Psoas muscle (tissue), 8 donors: ENCODE data around the gene GEN1. TPM values are rescaled to one million over a fixed set of nuclear protein-coding genes. Genes with fewer than 3 reads are reported as not detected.

Experiments
- ATAC-seq, 4 donors: fragments of 200-7000 bp; cut with Tn5 transposase; one replicate each; pipeline ENCODE4 v1.9.1; 2020; ENCODE audit warnings: moderate library complexity in 3 of 4, mild to moderate bottlenecking in 2 of 4
- DNase-seq, 2 donors: peaks; one replicate each; pipeline ENCODE4 v3.0.0-alpha.2; 2020
- H3K27ac ChIP-seq: fragments of 200-600 bp; one replicate; pipeline ENCODE4 v1.8.0; 2022
- H3K27me3 ChIP-seq, 3 donors: fragments of 200-600 bp in 1 of 3; one replicate each; pipeline versions ENCODE4 v1.6.1 to v1.8.0; 2013 to 2022; ENCODE audit warnings: low read length in 2 of 3, mild to moderate bottlenecking in 2 of 3, moderate library complexity in 1 of 3; ENCODE audit not compliant: insufficient read depth in 3 of 3
- H3K36me3 ChIP-seq, 2 donors: fragments of 200-600 bp in 1 of 2; one replicate each; pipeline versions ENCODE4 v1.6.1 to v1.8.0; 2013 to 2022; ENCODE audit warnings: low read depth in 1 of 2, mild to moderate bottlenecking in 1 of 2, moderate library complexity in 1 of 2; ENCODE audit not compliant: insufficient read depth in 1 of 2
- H3K4me1 ChIP-seq: fragments of 200-600 bp; one replicate; pipeline ENCODE4 v1.8.0; 2022
- H3K4me3 ChIP-seq: fragments of 200-600 bp; one replicate; pipeline ENCODE4 v1.8.0; 2022; ENCODE audit warnings: mild to moderate bottlenecking
- H3K9me3 ChIP-seq: fragments of 200-600 bp; one replicate; pipeline ENCODE4 v1.8.0; 2022
- WGBS, 3 donors: extraction: QIAGEN DNeasy Blood & Tissue Kit; methylation state at CpG; one replicate each; pipeline versions ENCODE4 v1.1.6 to v1.1.7; 2013; 5-methylcytosine and 5-hydroxymethylcytosine counted together
- intact Hi-C, 2 donors: fragments of 100-400 bp; cut with DNase I; formaldehyde crosslinking; loops; one replicate each; pipeline versions ENCODE4 v1.11.0 to v1.14.2; 2022
- polyA plus RNA-seq, 3 donors: library from polyadenylated mRNA; stranded (reverse); fragments of 200-250 nt; gene quantifications; one replicate each; pipeline ENCODE4 v1.2.3, GENCODE V29; 2013
- total RNA-seq, 4 donors: library from RNA; stranded (reverse); fragmentation: NEBNext Ultra II Directional in 2 of 4; extraction: Animal tissue kit (Norgen Biotek cat#: 25700) in 2 of 4; gene quantifications; one replicate each; pipeline versions ENCODE4 v1.2.1 to v1.2.4, GENCODE V29; 2021 to 2023
- TF ChIP-seq, protein P1 (sequence below): fragments of 200-600 bp; IDR thresholded peaks from one replicate; pipeline ENCODE4 v1.8.0; 2022; ENCODE audit warnings: antibody characterized with exemption
- donor health status: healthy with polysubstance abuse.
- donor health status: DM: no; HTN: no; CAD: no; lungs with moderate emphysema.
- donor health status: Bipolar disorder and iron deficiency.
- donor health status: healthy.
- donor health status: DM: yes; HTN: yes; CAD: no.
- donor health status: DM: no; HTN: no; CAD: no.
- donor health status: DM: no; HTN: no; CAD: no.
- donor health status: DM: yes; HTN: yes; CAD: no.

The GEN1 gene
- total and polyA plus RNA-seq, 7 donors = 0.51 to 3.0 (median 1.3) TPM

DNA sequence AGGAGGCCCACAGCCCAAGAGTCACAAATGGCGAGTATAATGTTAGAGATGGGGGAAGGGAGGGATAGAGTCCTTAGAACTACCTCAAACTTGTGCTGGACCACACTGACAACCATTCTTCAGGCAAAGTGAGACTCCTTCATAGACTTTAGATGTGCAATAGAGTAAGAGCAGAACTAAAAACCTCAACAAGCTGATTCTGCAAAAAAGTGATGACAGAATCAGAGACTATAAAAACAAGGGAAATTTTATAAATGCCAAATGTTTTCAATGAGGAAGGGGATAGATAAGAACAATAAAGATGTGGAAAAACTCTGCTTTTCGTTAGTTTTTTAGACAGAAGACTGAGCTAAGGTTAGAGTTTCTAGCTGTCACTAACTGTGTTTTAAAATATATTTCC lies 18.1 kb upstream of the GEN1 start:
- WGBS, 3 donors = 92 to 100% (median 97%) methylated on average over 2 of the region's 2 CpGs
- TF ChIP-seq, protein P1, sequence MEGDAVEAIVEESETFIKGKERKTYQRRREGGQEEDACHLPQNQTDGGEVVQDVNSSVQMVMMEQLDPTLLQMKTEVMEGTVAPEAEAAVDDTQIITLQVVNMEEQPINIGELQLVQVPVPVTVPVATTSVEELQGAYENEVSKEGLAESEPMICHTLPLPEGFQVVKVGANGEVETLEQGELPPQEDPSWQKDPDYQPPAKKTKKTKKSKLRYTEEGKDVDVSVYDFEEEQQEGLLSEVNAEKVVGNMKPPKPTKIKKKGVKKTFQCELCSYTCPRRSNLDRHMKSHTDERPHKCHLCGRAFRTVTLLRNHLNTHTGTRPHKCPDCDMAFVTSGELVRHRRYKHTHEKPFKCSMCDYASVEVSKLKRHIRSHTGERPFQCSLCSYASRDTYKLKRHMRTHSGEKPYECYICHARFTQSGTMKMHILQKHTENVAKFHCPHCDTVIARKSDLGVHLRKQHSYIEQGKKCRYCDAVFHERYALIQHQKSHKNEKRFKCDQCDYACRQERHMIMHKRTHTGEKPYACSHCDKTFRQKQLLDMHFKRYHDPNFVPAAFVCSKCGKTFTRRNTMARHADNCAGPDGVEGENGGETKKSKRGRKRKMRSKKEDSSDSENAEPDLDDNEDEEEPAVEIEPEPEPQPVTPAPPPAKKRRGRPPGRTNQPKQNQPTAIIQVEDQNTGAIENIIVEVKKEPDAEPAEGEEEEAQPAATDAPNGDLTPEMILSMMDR = no peak
- Histone ChIP-seq H3K27ac (no peak overlapping the region), H3K36me3 (peaks cover 7 to 91% of the 10 kb centered on the region in 2 donors), H3K27me3 (no peaks in the 10 kb centered on the region), H3K9me3 (no peaks in the 10 kb centered on the region), H3K4me3 (no peak overlapping the region), H3K4me1 (no peaks in the 10 kb centered on the region)
- DNase-seq (no peak), ATAC-seq (no peak)
- intact Hi-C loops = loop anchor here in 1 of 2 donors (5.0 kb wide), 1 partner anchor 34 kb away; no protein-coding TSS in a partner anchor

GRCh38 chr2:17736989-17737388 lies 16.9 kb upstream of the GEN1 start:
- Histone ChIP-seq H3K27me3 (no peaks in the 10 kb centered on the region), H3K36me3 (peaks cover 7 to 85% of the 10 kb centered on the region in 2 donors), H3K9me3 (no peaks in the 10 kb centered on the region), H3K4me1 (no peaks in the 10 kb centered on the region), H3K27ac (no peak overlapping the region), H3K4me3 (no peak overlapping the region)
- no peak for DNase-seq
- intact Hi-C loops = loop anchor here in 1 of 2 donors (5.0 kb wide), 1 partner anchor 35 kb away; no protein-coding TSS in a partner anchor
- TF ChIP-seq, protein P1 = no peak
- no peak for ATAC-seq
- 76 to 85% (median 81%) methylated on average over 1 of the region's 1 CpG for WGBS, 3 donors

DNA sequence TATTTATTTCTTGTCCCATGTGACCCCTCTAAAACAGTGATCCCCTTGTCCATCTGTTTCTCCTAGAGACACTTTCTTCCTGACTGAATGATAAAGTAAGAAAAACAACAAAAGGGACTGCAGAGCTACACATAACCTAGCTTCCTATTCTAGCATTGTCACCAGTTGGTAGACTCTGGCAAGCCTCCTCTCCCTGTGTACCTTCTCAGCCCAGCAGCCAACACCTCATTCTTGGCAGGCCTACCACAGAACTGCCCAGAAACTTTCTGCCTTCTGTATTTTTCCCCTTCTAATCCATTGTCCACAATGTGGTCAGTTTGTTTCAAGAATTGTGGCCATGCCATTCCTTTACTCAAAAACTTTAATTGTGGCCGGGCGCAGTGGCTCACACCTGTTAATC lies 13.7 kb upstream of the GEN1 start:
- no peak for DNase-seq
- intact Hi-C loops = no loop called here
- Histone ChIP-seq H3K9me3 (no peaks in the 10 kb centered on the region), H3K4me3 (no peak overlapping the region), H3K4me1 (no peaks in the 10 kb centered on the region), H3K27ac (no peak overlapping the region), H3K27me3 (no peaks in the 10 kb centered on the region), H3K36me3 (peaks cover 7 to 73% of the 10 kb centered on the region in 2 donors)
- 92 to 96% (median 94%) methylated on average over 2 of the region's 2 CpGs for WGBS, 3 donors
- ATAC-seq = no peak
- TF ChIP-seq, protein P1 = no peak

DNA sequence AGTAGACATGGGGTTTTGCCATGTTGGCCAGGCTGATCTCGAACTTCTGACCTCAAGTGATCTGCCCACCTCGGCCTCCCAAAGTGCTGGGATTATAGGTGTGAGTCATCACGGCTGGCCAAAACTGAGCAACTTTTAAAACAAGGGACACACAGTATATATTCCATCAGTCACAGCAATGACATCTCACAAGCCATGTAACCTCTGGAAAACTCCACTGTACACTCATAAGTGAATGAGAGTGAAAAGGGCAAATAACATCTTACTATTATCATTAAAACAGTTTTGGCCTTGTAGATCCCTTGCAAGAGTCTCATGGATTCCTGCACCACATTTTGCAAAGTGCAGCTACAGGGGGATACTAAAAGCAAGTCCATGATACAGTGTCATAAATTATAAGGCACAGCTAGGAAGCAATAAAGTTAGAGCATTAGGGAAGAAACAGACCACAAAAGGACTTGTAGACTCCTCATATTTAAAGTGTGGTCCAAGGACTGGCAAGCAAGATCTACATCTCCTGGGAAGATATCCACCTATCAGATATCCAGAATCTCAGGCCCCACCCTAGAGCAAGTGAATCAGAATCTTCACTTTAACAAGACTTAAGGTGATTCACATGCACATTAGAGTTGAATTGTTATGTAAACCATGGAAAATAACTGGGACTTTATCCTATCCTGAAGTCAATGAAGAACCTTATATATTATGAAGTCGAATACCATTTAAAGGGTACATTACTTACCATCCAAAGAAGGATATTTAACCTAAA lies 6.1 kb upstream of the GEN1 start:
- TF ChIP-seq, protein P1 = no peak
- ATAC-seq = no peak
- Histone ChIP-seq H3K9me3 (no peaks in the 10 kb centered on the region), H3K4me1 (peaks cover 18% of the 10 kb centered on the region), H3K27me3 (no peaks in the 10 kb centered on the region), H3K4me3 (no peak overlapping the region), H3K27ac (no peak overlapping the region), H3K36me3 (peaks cover 0 to 23% of the 10 kb centered on the region in 2 donors)
- WGBS, 3 donors = 53 to 71% (median 64%) methylated on average over 4 of the region's 4 CpGs
- DNase-seq = no peak
- intact Hi-C loops = no loop called here
